ENCODE measurements around the gene NECTIN2.

The NECTIN2 gene

DNA sequence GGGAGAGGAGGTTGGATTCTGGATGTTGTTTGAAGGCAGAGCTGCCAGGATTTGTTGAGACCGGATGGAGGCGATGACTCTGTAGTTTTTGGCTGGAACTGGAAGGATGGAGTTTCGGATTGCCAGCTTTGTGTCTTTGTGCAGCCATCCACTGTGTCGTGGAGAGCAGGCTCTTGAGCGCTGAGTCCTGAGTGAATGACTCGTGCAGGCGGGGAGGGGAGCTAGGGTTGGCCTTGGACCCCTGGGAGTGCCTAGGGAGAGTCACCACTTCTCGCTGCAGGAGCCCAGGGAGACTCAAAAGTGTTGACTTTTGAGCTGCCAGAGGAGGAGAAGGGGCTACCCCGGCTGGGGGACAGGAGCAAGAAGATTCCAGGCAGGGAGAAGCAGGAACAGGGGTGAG is 48.8 kb downstream of the NECTIN2 start:
- Histone ChIP-seq H3K4me2 (ENCODE audit: low read length) (no peak overlapping the region), H3K9ac (no peak overlapping the region), H3K27me3 (ENCODE audit: control insufficient read depth, insufficient read depth, low read length) (no peaks in the 10 kb centered on the region), H3K36me3 (ENCODE audit: control insufficient read depth, insufficient read depth, low read length) (no peaks in the 10 kb centered on the region), H3K79me2 (peaks cover 21% of the 10 kb centered on the region), H3K4me3 (ENCODE audit: low read depth, low read length) (no peak overlapping the region), H2AFZ (no peak overlapping the region), H3K9me3 (ENCODE audit: control insufficient read depth, low read length) (no peaks in the 10 kb centered on the region), H3K4me1 (peaks cover 13% of the 10 kb centered on the region), H3K27ac (no peak overlapping the region)
- TF ChIP-seq, protein P1, sequence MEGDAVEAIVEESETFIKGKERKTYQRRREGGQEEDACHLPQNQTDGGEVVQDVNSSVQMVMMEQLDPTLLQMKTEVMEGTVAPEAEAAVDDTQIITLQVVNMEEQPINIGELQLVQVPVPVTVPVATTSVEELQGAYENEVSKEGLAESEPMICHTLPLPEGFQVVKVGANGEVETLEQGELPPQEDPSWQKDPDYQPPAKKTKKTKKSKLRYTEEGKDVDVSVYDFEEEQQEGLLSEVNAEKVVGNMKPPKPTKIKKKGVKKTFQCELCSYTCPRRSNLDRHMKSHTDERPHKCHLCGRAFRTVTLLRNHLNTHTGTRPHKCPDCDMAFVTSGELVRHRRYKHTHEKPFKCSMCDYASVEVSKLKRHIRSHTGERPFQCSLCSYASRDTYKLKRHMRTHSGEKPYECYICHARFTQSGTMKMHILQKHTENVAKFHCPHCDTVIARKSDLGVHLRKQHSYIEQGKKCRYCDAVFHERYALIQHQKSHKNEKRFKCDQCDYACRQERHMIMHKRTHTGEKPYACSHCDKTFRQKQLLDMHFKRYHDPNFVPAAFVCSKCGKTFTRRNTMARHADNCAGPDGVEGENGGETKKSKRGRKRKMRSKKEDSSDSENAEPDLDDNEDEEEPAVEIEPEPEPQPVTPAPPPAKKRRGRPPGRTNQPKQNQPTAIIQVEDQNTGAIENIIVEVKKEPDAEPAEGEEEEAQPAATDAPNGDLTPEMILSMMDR (IDR thresholded peaks at IDR 0.05): no peak

DNA sequence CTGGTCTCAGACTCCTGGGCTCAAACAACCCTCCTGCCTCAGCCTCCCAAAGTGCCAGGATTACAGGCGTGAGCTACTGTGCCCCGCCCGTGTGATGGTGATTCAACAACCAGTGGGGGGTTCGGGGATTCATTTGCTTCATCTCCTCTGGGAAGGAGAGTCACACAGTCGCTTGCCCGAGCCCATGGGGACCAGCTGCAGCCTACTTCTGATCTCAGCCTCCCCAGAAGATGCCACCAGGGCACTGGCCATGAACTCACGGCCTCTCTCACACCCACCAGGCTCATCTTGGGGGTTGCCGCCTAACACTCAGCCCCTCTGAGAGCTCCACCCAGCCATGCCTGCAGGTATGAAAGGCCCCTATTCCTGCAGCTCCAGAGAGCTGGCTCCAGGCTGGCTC is 51.7 kb downstream of the NECTIN2 start:
- H3K9me3 ChIP-seq (ENCODE audit: control insufficient read depth, low read length): no peaks in the 10 kb centered on the region
- no peaks in the 10 kb centered on the region for H3K27me3 ChIP-seq (ENCODE audit: control insufficient read depth, insufficient read depth, low read length)
- TF ChIP-seq, protein P1 (IDR thresholded peaks at IDR 0.05): no peak
- no peak overlapping the region for H3K27ac ChIP-seq
- H3K36me3 ChIP-seq (ENCODE audit: control insufficient read depth, insufficient read depth, low read length): no peaks in the 10 kb centered on the region
- no peak overlapping the region for H2AFZ ChIP-seq
- H3K4me3 ChIP-seq (ENCODE audit: low read depth, low read length): no peak overlapping the region
- H3K79me2 ChIP-seq: peaks cover 8% of the 10 kb centered on the region
- no peak overlapping the region for H3K9ac ChIP-seq
- H3K4me2 ChIP-seq (ENCODE audit: low read length): no peak overlapping the region
- no peaks in the 10 kb centered on the region for H3K4me1 ChIP-seq

DNA sequence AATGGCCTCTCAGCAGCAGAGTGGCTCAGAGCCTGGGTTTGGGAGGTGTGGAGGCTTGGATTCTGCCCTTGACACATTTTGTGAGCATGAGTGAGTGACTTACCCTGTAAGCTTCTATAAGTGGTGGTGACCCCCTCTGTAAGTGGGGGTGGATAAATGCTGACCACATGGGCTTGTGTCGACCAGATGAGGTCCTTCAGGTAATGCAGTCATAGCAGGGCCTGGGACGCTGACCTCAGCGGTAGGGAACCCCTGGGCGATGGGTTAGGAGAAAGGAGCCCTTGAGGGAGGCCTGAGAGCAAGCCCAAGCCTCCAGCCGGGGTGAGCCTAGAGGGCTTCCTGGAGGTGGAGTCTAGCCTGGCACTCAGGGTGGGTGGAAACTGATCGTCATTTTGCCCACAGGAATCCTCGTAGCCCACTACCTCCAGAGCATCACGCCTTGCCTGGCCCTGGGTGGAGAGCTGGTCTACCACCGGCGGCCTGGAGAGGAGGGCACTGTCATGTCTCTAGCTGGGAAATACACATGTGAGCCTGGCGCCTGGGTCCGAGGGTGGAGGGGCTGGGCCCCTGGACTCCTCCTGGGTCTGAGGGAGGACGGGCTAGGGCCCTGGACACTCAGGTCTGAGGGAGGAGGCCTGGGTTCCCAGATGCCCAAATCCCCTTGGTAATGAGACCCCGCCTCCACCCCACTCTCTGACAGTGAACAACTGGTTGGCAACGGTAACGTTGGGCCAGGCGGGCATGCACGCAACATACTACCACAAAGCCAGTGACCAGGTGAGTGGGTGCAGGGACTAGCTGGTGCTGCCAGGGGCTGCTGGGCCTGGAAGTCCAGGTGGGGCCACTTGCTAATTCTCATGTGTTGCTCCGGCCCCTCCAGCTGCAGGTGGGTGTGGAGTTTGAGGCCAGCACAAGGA is 54.5 kb downstream of the NECTIN2 start:
- TF ChIP-seq, protein P1 (IDR thresholded peaks at IDR 0.05): no peak
- Histone ChIP-seq H3K9me3 (ENCODE audit: control insufficient read depth, low read length) (no peaks in the 10 kb centered on the region), H3K27ac (no peak overlapping the region), H3K9ac (no peak overlapping the region), H2AFZ (no peak overlapping the region), H3K4me3 (ENCODE audit: low read depth, low read length) (no peak overlapping the region), H3K36me3 (ENCODE audit: control insufficient read depth, insufficient read depth, low read length) (no peaks in the 10 kb centered on the region), H3K27me3 (ENCODE audit: control insufficient read depth, insufficient read depth, low read length) (no peaks in the 10 kb centered on the region), H3K4me1 (peaks cover 4% of the 10 kb centered on the region), H3K4me2 (ENCODE audit: low read length) (no peak overlapping the region), H3K79me2 (peaks cover 3% of the 10 kb centered on the region)

DNA sequence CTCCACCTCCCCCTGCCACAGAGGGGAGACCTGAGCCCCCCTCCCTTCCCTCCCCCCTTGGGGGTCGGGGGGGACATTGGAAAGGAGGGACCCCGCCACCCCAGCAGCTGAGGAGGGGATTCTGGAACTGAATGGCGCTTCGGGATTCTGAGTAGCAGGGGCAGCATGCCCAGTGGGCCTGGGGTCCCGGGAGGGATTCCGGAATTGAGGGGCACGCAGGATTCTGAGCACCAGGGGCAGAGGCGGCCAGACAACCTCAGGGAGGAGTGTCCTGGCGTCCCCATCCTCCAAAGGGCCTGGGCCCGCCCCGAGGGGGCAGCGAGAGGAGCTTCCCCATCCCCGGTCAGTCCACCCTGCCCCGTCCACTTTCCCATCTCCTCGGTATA is 57.1 kb downstream of the NECTIN2 start:
- Histone ChIP-seq H3K4me3 (ENCODE audit: low read depth, low read length) (no peak overlapping the region), H3K4me2 (ENCODE audit: low read length) (no peak overlapping the region), H2AFZ (no peak overlapping the region), H3K9ac (no peak overlapping the region), H3K79me2 (no peaks in the 10 kb centered on the region), H3K27ac (no peak overlapping the region), H3K4me1 (peaks cover 4% of the 10 kb centered on the region), H3K9me3 (ENCODE audit: control insufficient read depth, low read length) (no peaks in the 10 kb centered on the region), H3K27me3 (ENCODE audit: control insufficient read depth, insufficient read depth, low read length) (no peaks in the 10 kb centered on the region), H3K36me3 (ENCODE audit: control insufficient read depth, insufficient read depth, low read length) (no peaks in the 10 kb centered on the region)
- TF ChIP-seq, protein P1 (IDR thresholded peaks at IDR 0.05): no peak

All from parathyroid adenoma (tissue), 2 donors.